SK-N-MC (cell line): ENCODE data around the gene MIF.

Experiments
- EZH2 ChIP-seq: fragments of 200-600 bp; sonication (generic); IDR thresholded peaks from one replicate; pipeline ENCODE4 v1.6.1; 2017; ENCODE audit warnings: antibody characterized with exemption
- POLR2AphosphoS5 ChIP-seq: IDR thresholded peaks from 2 replicates; pipeline ENCODE4 v1.6.1; 2012; ENCODE audit warnings: mild to moderate bottlenecking, low read depth, low read length, borderline replicate concordance

GRCh38 chr22:23862103-23862502, 32.1 kb upstream of the MIF start:
- TF ChIP-seq POLR2AphosphoS5 (no peak), EZH2 (no peak)
